Subcutaneous abdominal adipose tissue (tissue), 5 donors: ENCODE measurements around the gene IL12RB2.

ENCODE experiments used
- H3K27ac ChIP-seq: one replicate; pipeline ENCODE4 v1.7.0; 2013; ENCODE audit warnings: low read depth, mild to moderate bottlenecking, inconsistent platforms, low read length, moderate library complexity
- H3K27me3 ChIP-seq, 5 donors: one replicate each; pipeline ENCODE4 v1.7.0; 2013; ENCODE audit warnings: low read length in 5 of 5, inconsistent platforms in 1 of 5; ENCODE audit not compliant: control insufficient read depth in 5 of 5, insufficient read depth in 4 of 5
- H3K36me3 ChIP-seq, 5 donors: one replicate each; pipeline ENCODE4 v1.7.0; 2013; ENCODE audit warnings: low read length in 5 of 5; ENCODE audit not compliant: control insufficient read depth in 5 of 5, insufficient read depth in 5 of 5
- H3K4me1 ChIP-seq, 5 donors: one replicate each; pipeline ENCODE4 v1.7.0; 2013; ENCODE audit warnings: low read length in 5 of 5, mild to moderate bottlenecking in 3 of 5, moderate library complexity in 1 of 5; ENCODE audit not compliant: control insufficient read depth in 5 of 5, insufficient read depth in 5 of 5
- H3K4me3 ChIP-seq, 5 donors: one replicate each; pipeline ENCODE4 v1.7.0; 2013; ENCODE audit warnings: low read length in 5 of 5, low read depth in 1 of 5
- H3K9ac ChIP-seq, 5 donors: one replicate each; pipeline ENCODE4 v1.7.0; 2013; ENCODE audit warnings: low read length in 5 of 5, mild to moderate bottlenecking in 4 of 5, moderate library complexity in 3 of 5
- H3K9me3 ChIP-seq, 5 donors: one replicate each; pipeline ENCODE4 v1.7.0; 2013; ENCODE audit warnings: low read length in 5 of 5; ENCODE audit not compliant: control insufficient read depth in 5 of 5
- donor health status: healthy.
- donor health status: healthy.
- donor health status: healthy.
- donor health status: healthy.
- donor health status: healthy.

The IL12RB2 gene

DNA sequence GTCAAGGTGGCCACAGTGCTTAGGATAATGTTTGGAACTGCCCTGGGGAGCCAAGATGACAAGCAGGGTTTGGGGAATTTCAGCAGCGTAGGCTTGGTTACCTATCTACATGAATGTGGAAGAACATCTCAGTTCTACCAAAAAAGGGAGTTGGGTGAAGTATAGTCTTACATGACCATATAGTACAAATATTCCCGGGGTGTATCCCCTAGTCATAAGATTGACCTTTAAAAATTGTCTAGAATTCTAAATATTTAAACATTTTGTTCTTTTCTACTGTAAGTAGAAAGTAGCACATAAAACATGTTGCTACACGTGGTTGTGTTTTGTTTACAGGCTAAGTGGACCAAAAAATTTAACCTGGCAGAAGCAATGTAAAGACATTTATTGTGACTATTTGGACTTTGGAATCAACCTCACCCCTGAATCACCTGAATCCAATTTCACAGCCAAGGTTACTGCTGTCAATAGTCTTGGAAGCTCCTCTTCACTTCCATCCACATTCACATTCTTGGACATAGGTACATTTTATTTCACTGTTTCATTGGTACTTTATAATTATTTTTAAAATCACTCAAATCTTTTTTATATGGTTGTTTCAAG is 20.3 kb downstream of the IL12RB2 start:
- H3K9me3 ChIP-seq, result no peaks in the 10 kb centered on the region
- peaks cover 0 to 5% (median 0%) of the 10 kb centered on the region in 5 donors for H3K4me1 ChIP-seq
- H3K9ac ChIP-seq, result no peak overlapping the region
- no peaks in the 10 kb centered on the region for H3K36me3 ChIP-seq
- H3K27ac ChIP-seq, result no peak overlapping the region
- no peaks in the 10 kb centered on the region for H3K27me3 ChIP-seq
- no peak overlapping the region for H3K4me3 ChIP-seq

DNA sequence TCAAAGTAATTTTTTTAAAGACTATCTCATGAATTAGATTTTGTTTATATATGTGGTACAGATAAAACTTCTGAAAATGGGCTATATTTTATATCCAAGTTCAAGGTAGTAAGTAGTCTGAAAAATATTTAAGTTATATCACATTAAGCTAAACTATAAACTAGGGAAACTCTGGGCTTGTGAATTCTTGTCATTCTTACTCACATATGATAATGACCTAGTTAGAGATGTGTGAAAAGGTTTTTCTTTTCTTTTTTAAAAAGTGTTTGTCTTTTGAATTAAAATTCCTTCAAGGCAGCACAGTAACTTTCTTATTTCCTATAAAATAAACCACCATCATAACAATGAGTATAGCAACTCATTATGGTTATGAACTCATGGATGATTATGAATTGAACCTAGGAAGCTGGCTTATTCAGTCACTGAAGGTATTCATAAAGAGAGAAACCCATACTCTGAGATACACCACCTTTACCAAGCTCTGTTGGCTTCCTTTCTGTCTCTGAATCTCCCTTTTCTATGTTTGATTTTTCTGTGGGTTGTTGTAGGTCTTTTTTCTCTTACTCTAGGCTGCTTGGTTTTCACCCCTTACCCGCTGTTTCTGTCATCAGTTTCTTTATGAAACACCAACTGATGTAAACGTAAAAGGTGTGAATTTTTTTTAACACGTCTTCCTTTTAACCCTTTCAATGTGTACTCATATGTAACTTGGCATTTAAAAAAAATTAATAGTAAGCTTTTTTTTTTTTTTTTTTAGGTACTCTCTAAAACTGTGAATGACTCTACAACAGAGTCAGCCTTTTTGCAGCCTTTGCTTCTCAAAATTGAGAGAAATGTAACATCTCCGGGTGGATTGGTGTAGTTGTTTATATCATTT is 25.2 kb downstream of the IL12RB2 start:
- Histone ChIP-seq H3K27ac (no peak overlapping the region), H3K27me3 (no peaks in the 10 kb centered on the region), H3K36me3 (no peaks in the 10 kb centered on the region), H3K4me1 (peaks cover 0 to 5% (median 0%) of the 10 kb centered on the region in 5 donors), H3K9me3 (no peaks in the 10 kb centered on the region), H3K4me3 (no peak overlapping the region), H3K9ac (no peak overlapping the region)

DNA sequence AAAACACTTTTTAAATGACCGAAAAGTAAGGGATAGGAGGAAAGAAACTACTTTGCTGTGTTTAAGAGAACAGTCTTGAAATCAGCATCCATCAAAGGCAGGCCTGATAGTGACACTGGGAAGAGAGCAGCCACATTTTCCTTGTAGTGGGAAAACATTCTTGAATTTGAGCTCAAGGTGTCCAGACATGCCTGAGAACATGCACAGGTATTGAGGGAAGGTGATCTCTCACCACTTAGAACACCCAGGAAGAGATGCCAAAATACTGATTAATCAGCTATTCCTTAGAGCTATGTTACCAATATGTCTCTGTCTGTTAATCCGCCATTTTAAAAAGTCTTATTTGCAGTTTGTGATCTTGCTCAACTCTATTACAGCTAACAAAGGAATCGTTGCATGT is 25.9 kb downstream of the IL12RB2 start:
- Histone ChIP-seq H3K9ac (no peak overlapping the region), H3K4me1 (peaks cover 0 to 5% (median 0%) of the 10 kb centered on the region in 5 donors), H3K27ac (no peak overlapping the region), H3K4me3 (no peak overlapping the region), H3K36me3 (no peaks in the 10 kb centered on the region), H3K9me3 (no peaks in the 10 kb centered on the region), H3K27me3 (no peaks in the 10 kb centered on the region)

DNA sequence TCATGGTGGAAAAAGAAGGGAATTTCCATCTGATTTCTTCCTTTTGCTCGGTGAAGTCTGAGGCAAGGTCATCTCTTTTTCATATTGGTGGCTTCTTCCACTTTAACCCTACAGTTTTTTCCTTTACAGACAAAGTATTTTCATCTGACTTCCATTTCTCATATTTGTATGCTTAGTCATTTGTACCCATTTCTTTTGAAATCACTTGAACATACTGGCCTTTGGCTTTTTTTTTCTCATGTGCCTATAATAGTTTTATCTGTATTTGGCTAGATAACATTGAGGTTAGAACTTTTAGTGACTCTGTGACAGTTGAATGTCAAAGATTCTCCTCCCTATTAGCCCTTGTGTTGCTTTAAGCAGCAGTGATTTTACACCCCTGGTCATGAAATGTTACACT is 27.7 kb downstream of the IL12RB2 start:
- H3K9me3 ChIP-seq, result no peaks in the 10 kb centered on the region
- no peaks in the 10 kb centered on the region for H3K27me3 ChIP-seq
- peaks cover 0 to 5% (median 0%) of the 10 kb centered on the region in 5 donors for H3K4me1 ChIP-seq
- H3K27ac ChIP-seq, result no peak overlapping the region
- no peaks in the 10 kb centered on the region for H3K36me3 ChIP-seq
- H3K9ac ChIP-seq, result no peak overlapping the region
- H3K4me3 ChIP-seq, result no peak overlapping the region

DNA sequence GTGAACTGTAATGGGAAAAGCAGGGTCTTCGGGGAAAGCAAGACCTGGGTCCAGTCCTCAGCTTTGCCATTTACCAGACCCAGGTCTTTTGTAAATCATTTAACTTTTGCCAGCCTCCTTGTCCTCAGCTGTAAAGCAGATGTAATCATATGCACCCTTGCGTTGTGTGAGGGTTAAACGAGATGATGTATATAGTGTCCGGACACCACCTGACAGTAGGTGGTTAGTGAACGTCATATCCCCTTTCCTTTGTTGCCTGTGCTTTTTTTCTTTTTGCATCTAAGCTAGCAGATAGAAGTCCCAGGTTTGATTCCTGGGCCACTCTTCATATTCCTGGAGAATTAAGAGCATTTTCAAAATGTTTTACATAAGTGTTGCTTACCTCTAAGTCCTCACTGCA is 28.5 kb downstream of the IL12RB2 start:
- H3K9me3 ChIP-seq, result no peaks in the 10 kb centered on the region
- no peak overlapping the region for H3K27ac ChIP-seq
- H3K36me3 ChIP-seq, result no peaks in the 10 kb centered on the region
- H3K4me1 ChIP-seq, result peaks cover 0 to 3% (median 0%) of the 10 kb centered on the region in 5 donors
- H3K9ac ChIP-seq, result no peak overlapping the region
- H3K4me3 ChIP-seq, result no peak overlapping the region
- H3K27me3 ChIP-seq, result no peaks in the 10 kb centered on the region

DNA sequence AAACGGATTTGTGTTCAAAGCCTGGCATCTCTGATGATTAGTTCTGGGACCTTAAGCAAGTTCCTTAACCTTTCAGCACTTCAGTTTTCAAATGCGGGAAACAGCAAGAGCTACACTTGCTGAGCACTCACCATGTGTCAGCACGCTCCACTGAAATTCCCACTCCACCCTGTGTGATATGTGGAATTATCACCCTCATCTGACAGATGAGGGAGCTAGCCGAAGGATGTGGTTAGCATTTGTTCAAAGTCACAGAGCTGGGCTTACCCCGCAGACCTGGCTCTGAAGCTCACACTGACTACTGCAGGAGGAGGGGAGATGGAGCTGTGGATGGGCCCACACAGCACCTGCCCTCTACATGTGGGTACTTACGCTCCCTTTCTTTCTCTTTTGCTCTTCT is 29.1 kb downstream of the IL12RB2 start:
- no peaks in the 10 kb centered on the region for H3K27me3 ChIP-seq
- no peak overlapping the region for H3K4me3 ChIP-seq
- H3K9me3 ChIP-seq, result no peaks in the 10 kb centered on the region
- peaks cover 0 to 3% (median 0%) of the 10 kb centered on the region in 5 donors for H3K4me1 ChIP-seq
- H3K36me3 ChIP-seq, result no peaks in the 10 kb centered on the region
- no peak overlapping the region for H3K9ac ChIP-seq
- no peak overlapping the region for H3K27ac ChIP-seq

DNA sequence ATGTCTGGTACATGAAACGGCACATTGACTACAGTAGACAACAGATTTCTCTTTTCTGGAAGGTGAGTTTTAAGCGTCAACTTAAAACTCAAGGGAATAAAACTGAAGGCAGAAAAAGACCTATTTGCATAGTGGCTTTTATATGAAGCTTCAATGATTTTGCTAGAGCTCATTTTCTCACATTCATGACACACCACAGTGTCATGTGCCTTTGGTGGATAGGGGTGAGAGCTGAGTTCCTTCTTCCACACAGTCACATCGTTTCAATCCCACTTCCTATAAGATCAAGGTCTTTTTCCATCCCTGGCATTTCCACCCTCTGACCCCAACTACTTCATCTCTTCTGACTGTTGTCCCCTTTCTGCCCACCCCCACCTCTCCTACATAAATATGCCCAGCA is 31.0 kb downstream of the IL12RB2 start:
- Histone ChIP-seq H3K36me3 (no peaks in the 10 kb centered on the region), H3K4me1 (peaks cover 0 to 3% (median 0%) of the 10 kb centered on the region in 5 donors), H3K9ac (no peak overlapping the region), H3K27ac (no peak overlapping the region), H3K4me3 (no peak overlapping the region), H3K9me3 (no peaks in the 10 kb centered on the region), H3K27me3 (no peaks in the 10 kb centered on the region)

DNA sequence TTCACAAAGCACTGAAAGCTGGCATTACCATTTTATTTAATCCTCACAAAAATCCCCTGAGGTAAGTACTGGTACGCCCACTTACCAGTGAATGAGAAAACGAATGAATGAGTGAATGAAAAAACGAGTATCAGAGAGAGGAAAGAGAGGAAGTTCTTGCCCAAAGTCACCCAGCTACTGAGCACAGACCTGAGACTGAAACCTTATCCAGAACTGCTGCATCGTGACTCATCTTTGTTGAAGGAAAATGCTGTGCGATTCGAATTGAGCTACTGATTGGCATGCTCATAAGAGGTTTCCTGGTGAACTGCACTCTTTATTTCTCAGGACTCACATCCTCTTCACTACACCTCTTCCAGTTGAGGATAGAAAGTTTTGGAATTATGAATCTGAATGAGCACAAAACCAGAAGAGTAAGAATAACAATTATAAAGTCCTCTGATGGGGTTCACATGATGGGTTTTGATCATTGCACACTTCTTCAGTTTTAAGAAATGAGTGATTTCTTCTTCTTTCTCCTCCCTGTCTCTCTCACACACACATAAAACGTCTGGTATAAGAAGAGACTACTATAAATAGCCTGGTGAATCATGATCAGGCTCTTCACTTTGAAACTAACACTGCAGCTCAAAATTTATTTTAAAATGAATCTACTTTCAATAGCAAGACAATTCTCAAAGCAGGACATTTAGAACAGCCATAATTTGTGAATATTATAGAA is 32.1 kb downstream of the IL12RB2 start:
- Histone ChIP-seq H3K36me3 (no peaks in the 10 kb centered on the region), H3K27me3 (no peaks in the 10 kb centered on the region), H3K9me3 (no peaks in the 10 kb centered on the region), H3K4me3 (no peak overlapping the region), H3K9ac (no peak overlapping the region), H3K27ac (no peak overlapping the region), H3K4me1 (peaks cover 0 to 3% (median 0%) of the 10 kb centered on the region in 5 donors)

DNA sequence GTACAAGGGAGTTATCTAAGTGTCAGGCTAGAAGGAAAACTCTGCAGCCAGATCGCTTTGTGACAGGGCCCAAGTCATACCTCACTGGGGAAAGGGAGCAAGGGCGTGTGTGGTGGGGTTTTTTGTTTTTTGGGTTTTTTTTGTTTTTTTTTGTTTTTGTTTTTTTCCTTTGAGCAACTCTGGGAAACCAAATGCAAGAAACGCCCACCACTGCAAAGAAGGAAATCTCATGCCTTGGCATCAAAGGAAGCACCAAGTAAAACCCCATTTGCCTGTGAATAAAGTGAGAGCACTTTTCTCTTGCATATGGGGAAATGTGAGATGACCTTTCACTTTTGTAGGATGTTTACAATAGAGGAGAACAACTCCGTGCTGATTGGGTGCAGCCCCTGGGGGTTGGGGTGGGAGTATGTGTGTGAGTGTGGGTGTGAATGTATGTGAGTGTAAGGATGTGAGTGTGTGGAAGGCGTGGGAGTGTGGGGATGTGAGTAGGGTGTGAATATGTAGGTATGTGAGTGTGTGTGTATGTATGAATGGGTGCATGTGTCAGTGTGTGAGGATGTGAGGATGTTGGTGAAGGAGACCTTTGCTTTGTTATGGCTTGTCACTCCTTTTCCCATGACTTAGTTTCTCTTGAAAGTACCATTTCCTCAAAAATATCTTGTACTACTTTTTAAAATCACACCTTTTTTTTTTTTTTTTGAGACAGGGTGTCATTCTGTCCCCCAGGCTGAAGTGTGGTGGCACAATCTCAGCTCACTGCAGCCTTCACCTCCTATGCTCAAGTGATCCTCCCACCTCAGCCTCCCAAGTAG is 34.6 kb downstream of the IL12RB2 start:
- peaks cover 0 to 6% (median 0%) of the 10 kb centered on the region in 5 donors for H3K4me1 ChIP-seq
- no peaks in the 10 kb centered on the region for H3K9me3 ChIP-seq
- no peaks in the 10 kb centered on the region for H3K36me3 ChIP-seq
- H3K9ac ChIP-seq, result no peak overlapping the region
- H3K27ac ChIP-seq, result no peak overlapping the region
- H3K4me3 ChIP-seq, result no peak overlapping the region
- H3K27me3 ChIP-seq, result no peaks in the 10 kb centered on the region
